Measurements from ENCODE around the gene PPFIA2. TPM values are rescaled to one million over a fixed set of nuclear protein-coding genes. Genes with fewer than 3 reads are reported as not detected.

PPFIA2 gene
- total and polyA plus RNA-seq, 9 of the 15 experiments (the other 6 are each of a cell fraction or from before 2014, with no cell fraction given) = not detected

GRCh38 chr12:81231574-81232368 lies 527.4 kb downstream of the PPFIA2 start:
- Histone ChIP-seq H3K9me1 (ENCODE audit: control insufficient read depth, insufficient read depth, low read length) (no peaks in the 10 kb centered on the region), H3K4me1 (replicated peaks in 1 of 2; ENCODE audit: control insufficient read depth in 2 of 2, insufficient read depth in 2 of 2, low read length in 2 of 2) (no peaks in the 10 kb centered on the region), H3K36me3 (ENCODE audit: control insufficient read depth, insufficient read depth, low read length) (no peaks in the 10 kb centered on the region), H2AFZ (ENCODE audit: low read depth, low read length) (no peak overlapping the region), H3K27ac (ENCODE audit: extremely low read depth, low read depth, low read length) (no peak overlapping the region), H3K9me3 (replicated peaks; ENCODE audit: control insufficient read depth, insufficient read depth, low read depth, low read length) (no peaks in the 10 kb centered on the region; the same call in 1 of the 2 replicates), H4K20me1 (replicated peaks; ENCODE audit: control insufficient read depth, insufficient read depth, low read length) (no peaks in the 10 kb centered on the region), H3K9ac (ENCODE audit: insufficient read depth in 1 of 2, low read depth in 2 of 2, low read length in 2 of 2) (no peak overlapping the region), H3K4me2 (ENCODE audit: insufficient read depth, low read length) (no peak overlapping the region), H3K27me3 (ENCODE audit: control insufficient read depth in 2 of 2, insufficient read depth in 2 of 2, low read length in 2 of 2) (no peaks in the 10 kb centered on the region), H3K79me2 (ENCODE audit: control insufficient read depth, insufficient read depth, low read length) (no peaks in the 10 kb centered on the region), H3K4me3 (no peak overlapping the region)
- TF ChIP-seq NCOA2 (IDR thresholded peaks at IDR 0.05; ENCODE audit: partially characterized antibody in 2 of 2) = no peak
- no peak for TF ChIP-seq PKNOX1 (IDR thresholded peaks at IDR 0.05)
- TF ChIP-seq ZNF444 (CRISPR knock-in tag; IDR thresholded peaks at IDR 0.05) = no peak
- no peak for TF ChIP-seq ATF7 (IDR thresholded peaks at IDR 0.05)
- TF ChIP-seq MBD1 (CRISPR knock-in tag; IDR thresholded peaks at IDR 0.05) = no peak
- TF ChIP-seq ZFP91 (CRISPR knock-in tag; IDR thresholded peaks at IDR 0.05) = no peak
- TF ChIP-seq E2F3 (CRISPR knock-in tag; IDR thresholded peaks at IDR 0.05) = no peak
- no peak for TF ChIP-seq HSF4 (CRISPR knock-in tag; IDR thresholded peaks at IDR 0.05; ENCODE audit: borderline replicate concordance)
- TF ChIP-seq HINFP (tag; conservative IDR thresholded peaks at IDR 0.05; ENCODE audit: low read depth) = no peak
- 4% methylated on average over 3 of the region's 3 CpGs for WGBS (ENCODE audit: insufficient coverage, low coverage, missing lambda C conversion rate)
- FAIRE-seq = no peak
- in situ Hi-C loops (cut with MboI) (no loop called here), intact Hi-C loops (cut with micrococcal nuclease) (no loop called here)
- ChIA-PET CTCF (ENCODE audit: low intra/inter-chr PET ratio) (no interaction called here), POLR2A (no interaction called here)
- BruUV-seq (replicated peaks) = no TSS peak
- no peak for ATAC-seq
- DNase-seq (ENCODE audit: extremely low read depth in 1 of 4, low spot score in 3 of 4) = no peak
